Chondrocyte (in vitro differentiated cells): ENCODE measurements around the gene MYADM. TPM values are rescaled to one million over a fixed set of nuclear protein-coding genes. Genes with fewer than 3 reads are reported as not detected.
A peak's percentile ranks its signal among the peaks of the same experiment; 100 is the strongest.

ENCODE experiments used
- DNase-seq: peaks from one replicate; pipeline ENCODE4 v3.0.0; 2021; ENCODE audit warnings: mixed read lengths, low spot score
- H3K27ac Mint-ChIP-seq: one replicate; pipeline ENCODE4 v1.8.0; 2021; ENCODE audit warnings: mild to moderate bottlenecking, moderate library complexity, mixed read lengths; ENCODE audit not compliant: unreplicated experiment
- H3K27me3 Mint-ChIP-seq: 2 replicates; pipeline ENCODE4 v1.8.0; 2021; ENCODE audit warnings: low read depth, mixed read lengths
- H3K36me3 Mint-ChIP-seq: 2 replicates; pipeline ENCODE4 v1.8.0; 2021; ENCODE audit warnings: low read depth, mixed read lengths
- H3K4me1 Mint-ChIP-seq: 2 replicates; pipeline ENCODE4 v1.8.0; 2021; ENCODE audit warnings: low read depth, mild to moderate bottlenecking, mixed read lengths
- H3K4me3 Mint-ChIP-seq: one replicate; pipeline ENCODE4 v1.8.0; 2021; ENCODE audit warnings: mild to moderate bottlenecking, moderate library complexity, mixed read lengths; ENCODE audit not compliant: unreplicated experiment
- H3K9me3 Mint-ChIP-seq: 2 replicates; pipeline ENCODE4 v1.8.0; 2021; ENCODE audit warnings: low read depth, mixed read lengths
- total RNA-seq: library from RNA; stranded (reverse); gene quantifications from 3 replicates; pipeline ENCODE4 v1.2.1, GENCODE V29; 2021
- TF ChIP-seq, protein P1 (sequence below): fragments of 200-600 bp; sonication (generic); IDR thresholded peaks from 2 replicates; pipeline ENCODE4 v1.5.0; 2021; ENCODE audit warnings: antibody characterized with exemption, mild to moderate bottlenecking, moderate library complexity

The MYADM gene
- total RNA-seq, 1 donor from 2014 or later, result 292 TPM

DNA sequence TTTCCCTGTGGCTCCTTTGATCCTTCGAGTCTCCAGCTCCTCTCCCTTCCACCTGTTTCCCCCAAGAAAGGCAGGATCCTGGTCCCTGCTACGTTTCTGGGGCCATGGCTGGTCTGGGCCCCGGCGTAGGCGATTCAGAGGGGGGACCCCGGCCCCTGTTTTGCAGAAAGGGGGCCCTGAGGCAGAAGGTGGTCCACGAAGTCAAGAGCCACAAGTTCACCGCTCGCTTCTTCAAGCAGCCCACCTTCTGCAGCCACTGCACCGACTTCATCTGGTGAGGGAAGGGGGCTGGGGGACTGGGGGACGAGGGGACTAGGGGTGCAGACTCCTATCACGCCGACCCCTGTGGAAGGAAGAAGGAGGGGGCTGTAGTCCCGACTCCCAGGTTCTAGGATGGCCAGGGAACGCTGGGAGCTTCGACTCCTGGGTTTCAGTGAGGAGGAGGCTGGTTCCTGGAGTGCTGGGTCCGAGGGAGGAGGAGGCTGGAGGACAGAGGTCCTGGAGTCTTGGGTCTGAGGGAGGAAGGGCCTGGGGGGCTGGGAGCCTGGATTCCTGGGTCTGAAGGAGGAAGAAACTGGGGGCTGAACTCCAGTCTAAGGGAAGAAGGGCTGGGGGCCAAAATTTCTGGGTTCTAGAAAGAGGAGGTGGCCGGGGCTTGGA, 14.8 kb downstream of the MYADM start:
- Mint-ChIP-seq H3K4me3 (peak overlapping the region; percentile 41), H3K9me3 (no peaks in the 10 kb centered on the region), H3K4me1 (peaks cover 9% of the 10 kb centered on the region), H3K27ac (no peak overlapping the region), H3K27me3 (peaks cover 29% of the 10 kb centered on the region), H3K36me3 (peaks cover 6% of the 10 kb centered on the region)
- no peak for DNase-seq
- TF ChIP-seq, protein P1, sequence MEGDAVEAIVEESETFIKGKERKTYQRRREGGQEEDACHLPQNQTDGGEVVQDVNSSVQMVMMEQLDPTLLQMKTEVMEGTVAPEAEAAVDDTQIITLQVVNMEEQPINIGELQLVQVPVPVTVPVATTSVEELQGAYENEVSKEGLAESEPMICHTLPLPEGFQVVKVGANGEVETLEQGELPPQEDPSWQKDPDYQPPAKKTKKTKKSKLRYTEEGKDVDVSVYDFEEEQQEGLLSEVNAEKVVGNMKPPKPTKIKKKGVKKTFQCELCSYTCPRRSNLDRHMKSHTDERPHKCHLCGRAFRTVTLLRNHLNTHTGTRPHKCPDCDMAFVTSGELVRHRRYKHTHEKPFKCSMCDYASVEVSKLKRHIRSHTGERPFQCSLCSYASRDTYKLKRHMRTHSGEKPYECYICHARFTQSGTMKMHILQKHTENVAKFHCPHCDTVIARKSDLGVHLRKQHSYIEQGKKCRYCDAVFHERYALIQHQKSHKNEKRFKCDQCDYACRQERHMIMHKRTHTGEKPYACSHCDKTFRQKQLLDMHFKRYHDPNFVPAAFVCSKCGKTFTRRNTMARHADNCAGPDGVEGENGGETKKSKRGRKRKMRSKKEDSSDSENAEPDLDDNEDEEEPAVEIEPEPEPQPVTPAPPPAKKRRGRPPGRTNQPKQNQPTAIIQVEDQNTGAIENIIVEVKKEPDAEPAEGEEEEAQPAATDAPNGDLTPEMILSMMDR, result peak; percentile 44

DNA sequence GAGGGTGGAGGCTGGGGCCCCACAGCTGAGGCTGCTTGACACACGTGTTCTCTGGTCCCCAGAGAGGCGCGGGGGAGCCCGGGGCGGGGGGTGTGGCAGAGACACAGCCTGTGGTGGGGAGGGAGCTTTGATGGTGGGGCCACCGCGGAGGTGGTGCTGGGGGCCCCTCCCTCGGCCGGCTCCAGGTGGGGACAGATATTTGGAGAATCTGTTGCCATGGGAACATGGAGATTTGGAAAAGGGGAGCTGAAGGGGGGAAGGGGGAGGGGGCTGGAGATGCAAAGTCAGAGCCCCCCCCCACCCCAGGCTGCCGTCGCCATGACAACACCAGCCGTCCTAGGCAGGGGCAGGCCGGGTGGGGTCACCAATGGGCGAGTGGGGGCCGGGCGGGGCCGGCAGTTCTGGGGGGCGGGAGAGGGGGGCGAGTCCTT, 15.6 kb downstream of the MYADM start:
- TF ChIP-seq, protein P1, result no peak
- Mint-ChIP-seq H3K4me3 (no peak overlapping the region), H3K27me3 (peaks cover 29% of the 10 kb centered on the region), H3K36me3 (peaks cover 6% of the 10 kb centered on the region), H3K4me1 (peaks cover 9% of the 10 kb centered on the region), H3K9me3 (no peaks in the 10 kb centered on the region), H3K27ac (no peak overlapping the region)
- no peak for DNase-seq

DNA sequence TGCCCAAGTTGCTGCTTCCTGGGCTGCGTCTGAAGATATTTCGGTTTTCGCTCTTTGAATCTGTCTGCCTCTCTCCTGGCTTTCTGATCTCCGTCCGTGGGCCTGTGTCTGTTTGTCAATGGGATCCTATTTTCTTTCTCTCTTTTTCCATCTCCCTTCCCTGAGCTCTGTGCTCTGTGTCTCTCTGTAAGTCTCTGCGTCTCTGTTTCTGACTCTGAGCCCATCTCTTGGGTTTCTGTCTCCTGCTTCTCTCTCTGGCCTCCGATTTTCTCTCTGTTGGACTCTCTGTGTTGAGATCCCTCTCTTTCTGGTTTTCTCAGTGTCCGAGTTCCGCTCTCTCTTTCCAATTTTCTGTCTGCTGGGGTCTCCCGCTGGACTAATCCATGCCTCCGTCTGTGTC, 16.1 kb downstream of the MYADM start:
- Mint-ChIP-seq H3K9me3 (no peaks in the 10 kb centered on the region), H3K4me3 (no peak overlapping the region), H3K27me3 (peaks cover 29% of the 10 kb centered on the region), H3K4me1 (peaks cover 6% of the 10 kb centered on the region), H3K27ac (no peak overlapping the region), H3K36me3 (peaks cover 6% of the 10 kb centered on the region)
- TF ChIP-seq, protein P1, result no peak
- no peak for DNase-seq

DNA sequence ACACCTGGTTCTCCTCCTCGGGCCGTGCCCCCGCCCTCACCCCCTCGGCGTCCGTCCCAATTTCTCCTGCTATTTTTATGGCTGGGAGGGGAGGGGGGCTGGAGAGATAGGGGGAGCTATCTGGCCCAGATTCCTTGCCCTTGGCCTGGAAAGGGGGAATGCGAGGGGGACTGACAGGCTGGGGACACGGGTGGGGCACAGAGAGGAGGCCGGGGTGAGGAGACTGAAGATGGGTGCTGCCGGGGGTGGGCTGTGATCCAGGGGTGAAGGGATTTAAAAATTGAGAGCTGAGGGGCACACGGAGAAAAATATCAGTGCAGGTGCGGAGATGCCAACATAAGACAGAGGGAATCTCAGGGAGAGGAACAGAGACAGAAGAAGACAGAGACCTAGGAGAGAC, 16.6 kb downstream of the MYADM start:
- H3K27ac Mint-ChIP-seq, result no peak overlapping the region
- peaks cover 6% of the 10 kb centered on the region for H3K36me3 Mint-ChIP-seq
- no peak for DNase-seq
- peaks cover 29% of the 10 kb centered on the region for H3K27me3 Mint-ChIP-seq
- no peaks in the 10 kb centered on the region for H3K9me3 Mint-ChIP-seq
- TF ChIP-seq, protein P1, result no peak
- H3K4me3 Mint-ChIP-seq, result no peak overlapping the region
- peaks cover 2% of the 10 kb centered on the region for H3K4me1 Mint-ChIP-seq

DNA sequence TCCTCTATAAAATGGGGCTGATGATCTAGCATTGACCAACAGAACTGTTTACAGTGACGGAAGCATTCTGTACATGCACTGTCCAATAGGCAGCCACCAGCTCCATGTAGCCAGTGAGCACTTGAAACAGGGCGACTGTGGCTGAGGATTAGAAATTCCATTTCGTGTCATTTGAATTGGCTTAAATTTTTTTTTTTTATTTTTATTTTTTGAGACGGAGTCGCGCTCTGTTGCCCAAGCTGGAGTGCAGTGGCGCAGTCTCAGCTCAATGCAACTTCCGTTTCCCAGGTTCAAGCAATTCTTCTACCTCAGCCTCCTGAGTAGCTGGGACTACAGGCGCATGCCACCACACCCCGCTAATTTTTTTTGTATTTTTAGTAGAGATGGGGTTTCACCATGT, 17.4 kb downstream of the MYADM start:
- H3K36me3 Mint-ChIP-seq, result peaks cover 6% of the 10 kb centered on the region
- peaks cover 29% of the 10 kb centered on the region for H3K27me3 Mint-ChIP-seq
- H3K4me1 Mint-ChIP-seq, result peaks cover 2% of the 10 kb centered on the region
- H3K4me3 Mint-ChIP-seq, result no peak overlapping the region
- no peaks in the 10 kb centered on the region for H3K9me3 Mint-ChIP-seq
- DNase-seq, result no peak
- no peak overlapping the region for H3K27ac Mint-ChIP-seq
- TF ChIP-seq, protein P1, result no peak
